H9 (cell line): ENCODE data around the gene PTPRN2. TPM values are rescaled to one million over a fixed set of nuclear protein-coding genes. Genes with fewer than 3 reads are reported as not detected.

Experiments used
- DNase-seq: peaks from one replicate; pipeline ENCODE4 v3.0.0-alpha.2; 2017
- H2AFZ ChIP-seq: one replicate; pipeline ENCODE4 v1.6.1; 2013; ENCODE audit warnings: mild to moderate bottlenecking, low read length, control low read depth, moderate library complexity
- H2AK5ac ChIP-seq: 2 replicates; pipeline ENCODE4 v1.6.1; 2013; ENCODE audit warnings: low read length, control low read depth, mixed read lengths; ENCODE audit not compliant: insufficient read length
- H2BK120ac ChIP-seq: one replicate; pipeline ENCODE4 v1.6.1; 2013; ENCODE audit warnings: low read depth, mild to moderate bottlenecking, low read length, control low read depth, inconsistent platforms; ENCODE audit not compliant: poor library complexity, severe bottlenecking
- H2BK12ac ChIP-seq: 2 replicates; pipeline ENCODE4 v1.6.1; 2013; ENCODE audit warnings: low read length, control low read depth, mixed read lengths, low read depth; ENCODE audit not compliant: insufficient read length
- H2BK15ac ChIP-seq: 2 replicates; pipeline ENCODE4 v1.6.1; 2013; ENCODE audit warnings: low read depth, low read length, control low read depth
- H2BK20ac ChIP-seq: one replicate; pipeline ENCODE4 v1.6.1; 2013; ENCODE audit warnings: low read depth, mild to moderate bottlenecking, low read length, control low read depth, inconsistent platforms; ENCODE audit not compliant: poor library complexity, severe bottlenecking
- H2BK5ac ChIP-seq: 2 replicates; pipeline ENCODE4 v1.6.1; 2013; ENCODE audit warnings: low read length, control low read depth, mixed read lengths; ENCODE audit not compliant: insufficient read length
- H3K14ac ChIP-seq: 2 replicates; pipeline ENCODE4 v1.6.1; 2013; ENCODE audit warnings: low read length, control low read depth; ENCODE audit not compliant: insufficient read depth
- H3K18ac ChIP-seq: 2 replicates; pipeline ENCODE4 v1.6.1; 2013; ENCODE audit warnings: low read depth, mild to moderate bottlenecking, mixed read lengths, low read length, control low read depth; ENCODE audit not compliant: insufficient read length
- H3K23ac ChIP-seq: 2 replicates; pipeline ENCODE4 v1.6.1; 2013; ENCODE audit warnings: low read length, control low read depth, mixed read lengths, low read depth; ENCODE audit not compliant: insufficient read length
- H3K23me2 ChIP-seq: 2 replicates; pipeline ENCODE4 v1.6.1; 2013; ENCODE audit warnings: low read depth, mild to moderate bottlenecking, mixed read lengths, low read length, control low read depth; ENCODE audit not compliant: insufficient read length, poor library complexity, severe bottlenecking
- H3K27ac ChIP-seq: 2 replicates; pipeline ENCODE4 v1.5.1; 2013; ENCODE audit warnings: low read length, control low read depth, mixed read lengths, low read depth; ENCODE audit not compliant: insufficient read length
- H3K27me3 ChIP-seq: 2 replicates; pipeline ENCODE4 v1.6.1; 2013; ENCODE audit warnings: low read length, control low read depth, inconsistent platforms; ENCODE audit not compliant: insufficient read depth
- H3K4ac ChIP-seq: 2 replicates; pipeline ENCODE4 v1.6.1; 2013; ENCODE audit warnings: low read depth, mild to moderate bottlenecking, control low read depth, inconsistent platforms, low read length, moderate library complexity
- H3K4me1 ChIP-seq: 2 replicates; pipeline ENCODE4 v1.6.1; 2013; ENCODE audit warnings: low read length, control low read depth, inconsistent platforms; ENCODE audit not compliant: insufficient read depth
- H3K4me2 ChIP-seq: 2 replicates; pipeline ENCODE4 v1.6.1; 2013; ENCODE audit warnings: low read length, control low read depth, mixed read lengths; ENCODE audit not compliant: insufficient read length, insufficient read depth
- H3K56ac ChIP-seq: 2 replicates; pipeline ENCODE4 v1.6.1; 2013; ENCODE audit warnings: low read depth, mild to moderate bottlenecking, mixed read lengths, low read length, control low read depth; ENCODE audit not compliant: insufficient read length
- H3K79me1 ChIP-seq: 2 replicates; pipeline ENCODE4 v1.6.1; 2013; ENCODE audit warnings: low read depth, mild to moderate bottlenecking, moderate library complexity, low read length, control low read depth, inconsistent platforms; ENCODE audit not compliant: insufficient read depth, poor library complexity, severe bottlenecking
- H3K79me2 ChIP-seq: 2 replicates; pipeline ENCODE4 v1.6.1; 2013; ENCODE audit warnings: low read length, control low read depth, inconsistent platforms; ENCODE audit not compliant: insufficient read depth
- H3K9ac ChIP-seq: 2 replicates; pipeline ENCODE4 v1.6.1; 2013; ENCODE audit warnings: low read length, control low read depth, mixed read lengths; ENCODE audit not compliant: insufficient read length; ENCODE audit errors: extremely low read depth
- H3K9me3 ChIP-seq: one replicate; pipeline ENCODE4 v1.6.1; 2013; ENCODE audit warnings: low read depth, low read length, inconsistent platforms; ENCODE audit not compliant: control insufficient read depth
- H3T11ph ChIP-seq: one replicate; pipeline ENCODE4 v1.6.1; 2013; ENCODE audit warnings: mild to moderate bottlenecking, low read length, control low read depth, inconsistent platforms
- H4K20me1 ChIP-seq: one replicate; pipeline ENCODE4 v1.6.1; 2013; ENCODE audit not compliant: control insufficient read depth, insufficient read length, insufficient read depth
- H4K5ac ChIP-seq: 2 replicates; pipeline ENCODE4 v1.6.1; 2013; ENCODE audit warnings: low read depth, mild to moderate bottlenecking, mixed read lengths, low read length, control low read depth; ENCODE audit not compliant: insufficient read length
- H4K8ac ChIP-seq: replicated peaks from 2 replicates; pipeline ENCODE4 v1.6.1; 2013; ENCODE audit warnings: low read length, control low read depth, mixed read lengths, low read depth; ENCODE audit not compliant: insufficient read length
- H4K91ac ChIP-seq: 2 replicates; pipeline ENCODE4 v1.6.1; 2013; ENCODE audit warnings: low read depth, mild to moderate bottlenecking, moderate library complexity, mixed read lengths, low read length, control low read depth; ENCODE audit not compliant: insufficient read length
- H3K27ac Mint-ChIP-seq, 3 experiments: 2 replicates in 2 of 3; 3 replicates in 1 of 3; pipeline ENCODE4 v1.8.0; 2020 to 2021; ENCODE audit warnings: mixed read lengths in 3 of 3, mild to moderate bottlenecking in 1 of 3, moderate library complexity in 1 of 3
- H3K27me3 Mint-ChIP-seq: 2 replicates; pipeline ENCODE4 v1.8.0; 2021; ENCODE audit warnings: low read depth, mild to moderate bottlenecking, moderate library complexity, mixed read lengths
- H3K36me3 Mint-ChIP-seq, 3 experiments: 2 replicates in 2 of 3; 3 replicates in 1 of 3; pipeline ENCODE4 v1.8.0; 2020 to 2021; ENCODE audit warnings: low read depth in 3 of 3, mixed read lengths in 3 of 3; ENCODE audit not compliant: insufficient read depth in 1 of 3
- H3K4me1 Mint-ChIP-seq, 2 experiments: 2 replicates each; pipeline ENCODE4 v1.8.0; 2020; ENCODE audit warnings: mixed read lengths in 2 of 2
- H3K4me3 Mint-ChIP-seq, 2 experiments: 2 replicates in 1 of 2; 3 replicates in 1 of 2; pipeline ENCODE4 v1.8.0; 2020 to 2021; ENCODE audit warnings: mild to moderate bottlenecking in 2 of 2, mixed read lengths in 2 of 2, moderate library complexity in 1 of 2
- H3K9me3 Mint-ChIP-seq, 2 experiments: 2 replicates in 1 of 2; 3 replicates in 1 of 2; pipeline ENCODE4 v1.8.0; 2020; ENCODE audit warnings: mild to moderate bottlenecking in 2 of 2, mixed read lengths in 2 of 2, moderate library complexity in 1 of 2
- WGBS: extraction: QIAGEN DNeasy Blood & Tissue Kit; methylation state at CpG from one replicate; pipeline ENCODE4 v1.1.7; 2013; ENCODE audit warnings: missing lambda C conversion rate, low lambda C conversion rate, mixed read lengths; ENCODE audit not compliant: insufficient read length; ENCODE audit errors: extremely low coverage; 5-methylcytosine and 5-hydroxymethylcytosine counted together
- total RNA-seq: library from RNA; stranded (reverse); gene quantifications from 2 replicates; pipeline ENCODE4 v1.2.1, GENCODE V29; 2021
- TF ChIP-seq, protein P1 (sequence below): fragments of 200-600 bp; sonication (generic); conservative IDR thresholded peaks from 3 replicates; pipeline ENCODE4 v1.8.0; 2021; ENCODE audit warnings: antibody characterized with exemption, mild to moderate bottlenecking

The PTPRN2 gene
- total RNA-seq, 1 experiment from 2014 or later, result 5.2 TPM

GRCh38 chr7:158120316-158120715 lies 467.3 kb downstream of the PTPRN2 start:
- Mint-ChIP-seq H3K27me3 (peaks cover 4% of the 10 kb centered on the region), H3K36me3 (peaks cover 6 to 13% (median 6%) of the 10 kb centered on the region in 3 experiments; a peak in 6 of 7 replicates), H3K4me3 (no peak overlapping the region), H3K9me3 (peaks cover 38 to 47% of the 10 kb centered on the region in 2 experiments), H3K4me1 (no peaks in the 10 kb centered on the region; a peak in 1 of 4 replicates), H3K27ac (no peak overlapping the region)
- no peak overlapping the region for H3T11ph ChIP-seq
- H3K4ac ChIP-seq, result no peak overlapping the region
- no peak overlapping the region for H2AFZ ChIP-seq
- H3K4me1 ChIP-seq, result no peaks in the 10 kb centered on the region
- no peak overlapping the region for H3K4me2 ChIP-seq
- H3K27ac ChIP-seq, result no peak overlapping the region
- no peak overlapping the region for H3K18ac ChIP-seq
- no peak overlapping the region for H4K91ac ChIP-seq
- no peaks in the 10 kb centered on the region for H3K79me1 ChIP-seq
- no peak overlapping the region for H3K9ac ChIP-seq
- no peak overlapping the region for H3K14ac ChIP-seq
- H3K9me3 ChIP-seq, result no peaks in the 10 kb centered on the region
- DNase-seq, result no peak
- H4K20me1 ChIP-seq, result no peaks in the 10 kb centered on the region
- no peak overlapping the region for H3K23ac ChIP-seq
- no peak overlapping the region for H2BK120ac ChIP-seq
- no peak overlapping the region for H2BK5ac ChIP-seq
- H3K27me3 ChIP-seq, result no peaks in the 10 kb centered on the region
- no CpG with 5 or more reads among the region's 4 CpGs for WGBS
- no peak overlapping the region for H2BK12ac ChIP-seq
- no peak overlapping the region for H4K8ac ChIP-seq
- no peak overlapping the region for H4K5ac ChIP-seq
- no peak overlapping the region for H3K56ac ChIP-seq
- TF ChIP-seq, protein P1, sequence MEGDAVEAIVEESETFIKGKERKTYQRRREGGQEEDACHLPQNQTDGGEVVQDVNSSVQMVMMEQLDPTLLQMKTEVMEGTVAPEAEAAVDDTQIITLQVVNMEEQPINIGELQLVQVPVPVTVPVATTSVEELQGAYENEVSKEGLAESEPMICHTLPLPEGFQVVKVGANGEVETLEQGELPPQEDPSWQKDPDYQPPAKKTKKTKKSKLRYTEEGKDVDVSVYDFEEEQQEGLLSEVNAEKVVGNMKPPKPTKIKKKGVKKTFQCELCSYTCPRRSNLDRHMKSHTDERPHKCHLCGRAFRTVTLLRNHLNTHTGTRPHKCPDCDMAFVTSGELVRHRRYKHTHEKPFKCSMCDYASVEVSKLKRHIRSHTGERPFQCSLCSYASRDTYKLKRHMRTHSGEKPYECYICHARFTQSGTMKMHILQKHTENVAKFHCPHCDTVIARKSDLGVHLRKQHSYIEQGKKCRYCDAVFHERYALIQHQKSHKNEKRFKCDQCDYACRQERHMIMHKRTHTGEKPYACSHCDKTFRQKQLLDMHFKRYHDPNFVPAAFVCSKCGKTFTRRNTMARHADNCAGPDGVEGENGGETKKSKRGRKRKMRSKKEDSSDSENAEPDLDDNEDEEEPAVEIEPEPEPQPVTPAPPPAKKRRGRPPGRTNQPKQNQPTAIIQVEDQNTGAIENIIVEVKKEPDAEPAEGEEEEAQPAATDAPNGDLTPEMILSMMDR, result no peak
- H2BK15ac ChIP-seq, result no peak overlapping the region
- no peaks in the 10 kb centered on the region for H3K79me2 ChIP-seq
- H2AK5ac ChIP-seq, result no peak overlapping the region
- no peak overlapping the region for H2BK20ac ChIP-seq
- peaks cover 3% of the 10 kb centered on the region for H3K23me2 ChIP-seq
